Memory B cell (primary cell): ENCODE data around the gene RIT2.

Source experiments
- ATAC-seq: fragments of 150-1000 bp; cut with Tn5 transposase; 2 replicates; pipeline ENCODE4 v1.10.0; 2021; ENCODE audit warnings: low read depth, mild to moderate bottlenecking, moderate library complexity
- DNase-seq, 2 donors: peaks; one replicate each; pipeline ENCODE4 v3.0.0; 2022; ENCODE audit warnings: low spot score in 2 of 2
- H3K27ac Mint-ChIP-seq: one replicate; pipeline ENCODE4 v1.8.0; 2022; ENCODE audit warnings: mild to moderate bottlenecking, moderate library complexity, mixed read lengths
- H3K27me3 Mint-ChIP-seq: one replicate; pipeline ENCODE4 v1.8.0; 2022; ENCODE audit warnings: mixed read lengths
- H3K36me3 Mint-ChIP-seq: one replicate; pipeline ENCODE4 v1.8.0; 2022; ENCODE audit warnings: mild to moderate bottlenecking, mixed read lengths
- H3K4me1 Mint-ChIP-seq: one replicate; pipeline ENCODE4 v1.8.0; 2022; ENCODE audit warnings: mixed read lengths
- H3K4me3 Mint-ChIP-seq: one replicate; pipeline ENCODE4 v1.8.0; 2022; ENCODE audit warnings: mild to moderate bottlenecking, moderate library complexity, mixed read lengths
- H3K9me3 Mint-ChIP-seq: one replicate; pipeline ENCODE4 v1.8.0; 2022; ENCODE audit warnings: mixed read lengths

Gene RIT2

GRCh38 chr18:42706029-42706608 lies 409.4 kb downstream of the RIT2 start:
- H3K27ac Mint-ChIP-seq = no peak overlapping the region
- ATAC-seq = no peak
- H3K9me3 Mint-ChIP-seq = no peaks in the 10 kb centered on the region
- no peak overlapping the region for H3K4me3 Mint-ChIP-seq
- no peaks in the 10 kb centered on the region for H3K36me3 Mint-ChIP-seq
- DNase-seq = no peak
- no peaks in the 10 kb centered on the region for H3K27me3 Mint-ChIP-seq
- H3K4me1 Mint-ChIP-seq = no peaks in the 10 kb centered on the region
